Brain microvascular endothelial cell (primary cell): ENCODE measurements around the gene YY2.
"Not testable (repeated sequence)": the region's sequence is repeated elsewhere in the genome, so short reads cannot be mapped to it uniquely, and the experiment has no call there.

ENCODE experiments used
- DNase-seq: peaks from one replicate; pipeline ENCODE4 v3.0.0-alpha.2; 2020
- H3K27ac ChIP-seq: fragments of 250-450 bp; sonication (Bioruptor Pico); 2 replicates; pipeline ENCODE4 v1.5.1; 2020; ENCODE audit warnings: mild to moderate bottlenecking, moderate library complexity
- H3K27me3 ChIP-seq: fragments of 250-450 bp; sonication (Bioruptor Pico); replicated peaks from 2 replicates; pipeline ENCODE4 v1.5.1; 2020; ENCODE audit warnings: mild to moderate bottlenecking
- H3K36me3 ChIP-seq: fragments of 250-450 bp; sonication (Bioruptor Pico); replicated peaks from 2 replicates; pipeline ENCODE4 v1.5.1; 2020; ENCODE audit warnings: mild to moderate bottlenecking
- H3K4me3 ChIP-seq: 2 replicates; pipeline ENCODE4 v1.5.1; 2011; ENCODE audit warnings: low read depth, mild to moderate bottlenecking, control low read depth, low read length, moderate library complexity
- in situ Hi-C: cut with HindIII; loops from 2 replicates; pipeline ENCODE4 v1.10.0; 2017; ENCODE audit warnings: low sequenced_read_pairs, low pct_ligation_motif_present
- TF ChIP-seq, protein P1 (sequence below): IDR thresholded peaks from 2 replicates; pipeline ENCODE4 v1.5.1; 2011; ENCODE audit warnings: low read depth, mild to moderate bottlenecking, moderate library complexity, low read length, control low read depth, inconsistent platforms; ENCODE audit errors: missing control alignments

YY2 gene

DNA sequence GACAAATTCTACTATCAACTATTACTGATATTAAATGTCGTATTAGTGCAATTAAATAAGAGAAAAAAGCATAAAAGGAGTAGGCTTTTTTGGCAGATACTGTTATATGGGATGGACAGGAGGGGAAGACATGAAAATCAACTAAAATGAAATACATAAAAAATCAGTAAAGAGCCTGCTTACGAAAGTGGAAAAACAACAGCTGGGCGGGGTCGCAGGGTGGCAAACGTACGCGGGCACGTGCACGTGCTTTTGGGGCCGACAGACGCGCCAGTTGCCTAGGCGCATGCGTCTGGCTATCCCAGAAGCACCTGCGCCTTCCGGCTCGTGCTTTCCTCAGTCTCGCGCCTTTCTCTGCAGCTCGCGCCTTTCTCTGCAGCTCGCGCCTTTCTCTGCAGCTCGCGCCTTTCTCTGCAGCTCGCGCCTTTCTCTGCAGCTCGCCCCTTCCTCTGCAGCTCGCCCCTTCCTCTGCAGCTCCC is at the start of gene YY2:
Gene YY2 (plus strand): TSS at position 51 of the 479 bp plus-strand sequence. CDS start 498 bp downstream, outside the sequence.
- TF ChIP-seq, protein P1, sequence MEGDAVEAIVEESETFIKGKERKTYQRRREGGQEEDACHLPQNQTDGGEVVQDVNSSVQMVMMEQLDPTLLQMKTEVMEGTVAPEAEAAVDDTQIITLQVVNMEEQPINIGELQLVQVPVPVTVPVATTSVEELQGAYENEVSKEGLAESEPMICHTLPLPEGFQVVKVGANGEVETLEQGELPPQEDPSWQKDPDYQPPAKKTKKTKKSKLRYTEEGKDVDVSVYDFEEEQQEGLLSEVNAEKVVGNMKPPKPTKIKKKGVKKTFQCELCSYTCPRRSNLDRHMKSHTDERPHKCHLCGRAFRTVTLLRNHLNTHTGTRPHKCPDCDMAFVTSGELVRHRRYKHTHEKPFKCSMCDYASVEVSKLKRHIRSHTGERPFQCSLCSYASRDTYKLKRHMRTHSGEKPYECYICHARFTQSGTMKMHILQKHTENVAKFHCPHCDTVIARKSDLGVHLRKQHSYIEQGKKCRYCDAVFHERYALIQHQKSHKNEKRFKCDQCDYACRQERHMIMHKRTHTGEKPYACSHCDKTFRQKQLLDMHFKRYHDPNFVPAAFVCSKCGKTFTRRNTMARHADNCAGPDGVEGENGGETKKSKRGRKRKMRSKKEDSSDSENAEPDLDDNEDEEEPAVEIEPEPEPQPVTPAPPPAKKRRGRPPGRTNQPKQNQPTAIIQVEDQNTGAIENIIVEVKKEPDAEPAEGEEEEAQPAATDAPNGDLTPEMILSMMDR, result no peak
- H3K27ac ChIP-seq, result no peak within 1 kb of the TSS
- no peak for DNase-seq
- no peak within 1 kb of the TSS for H3K4me3 ChIP-seq
- H3K27me3 ChIP-seq, result no peaks in the 10 kb centered on the region
- no peaks in the 10 kb centered on the region for H3K36me3 ChIP-seq
- in situ Hi-C loops, result no loop called here

DNA sequence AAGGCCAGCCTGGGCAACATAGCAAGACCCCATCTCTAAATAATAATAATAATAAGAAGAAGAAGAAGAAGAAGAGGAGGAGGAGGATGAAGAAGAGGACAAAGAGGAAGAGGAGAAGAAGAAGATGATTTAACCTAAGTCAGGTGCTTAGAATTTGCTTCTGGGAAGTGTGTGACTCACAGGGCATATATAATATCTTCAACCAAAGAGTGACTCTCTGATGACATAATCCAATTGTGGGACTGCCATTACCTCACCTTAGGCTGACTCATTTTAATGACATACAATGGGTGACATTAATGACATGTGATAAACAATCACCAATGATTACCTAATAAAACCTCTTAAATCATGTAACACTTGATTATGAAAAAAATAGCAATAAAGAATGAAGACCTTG is 49.1 kb upstream of the YY2 start:
- TF ChIP-seq, protein P1, result no peak
- no peak for DNase-seq
- H3K27ac ChIP-seq, result no peak overlapping the region
- no peaks in the 10 kb centered on the region for H3K36me3 ChIP-seq
- H3K4me3 ChIP-seq, result no peak overlapping the region
- H3K27me3 ChIP-seq, result no peaks in the 10 kb centered on the region
- in situ Hi-C loops, result no loop called here

DNA sequence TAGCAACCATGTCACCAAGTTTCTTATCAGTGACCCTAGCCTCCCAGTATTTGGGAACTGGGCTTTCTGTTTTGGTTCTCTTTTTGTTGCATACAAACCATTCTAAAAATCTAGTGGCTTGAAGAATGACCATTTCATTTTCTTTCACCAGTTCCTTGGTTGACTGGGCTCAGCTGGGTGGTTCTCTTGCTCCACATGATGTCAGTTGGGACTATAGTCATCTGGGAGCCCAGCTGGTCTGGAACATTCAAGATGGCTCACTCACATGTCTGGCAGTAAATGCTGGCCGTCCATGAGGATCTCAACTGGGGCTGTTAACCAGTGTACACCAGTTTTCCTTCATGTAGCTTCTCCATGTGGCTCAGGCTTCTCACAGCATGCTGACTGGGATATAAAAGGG is 44.0 kb upstream of the YY2 start:
- Histone ChIP-seq H3K27ac (no peak overlapping the region), H3K27me3 (no peaks in the 10 kb centered on the region), H3K36me3 (no peaks in the 10 kb centered on the region), H3K4me3 (no peak overlapping the region)
- DNase-seq, result no peak
- in situ Hi-C loops, result no loop called here
- TF ChIP-seq, protein P1, result no peak

DNA sequence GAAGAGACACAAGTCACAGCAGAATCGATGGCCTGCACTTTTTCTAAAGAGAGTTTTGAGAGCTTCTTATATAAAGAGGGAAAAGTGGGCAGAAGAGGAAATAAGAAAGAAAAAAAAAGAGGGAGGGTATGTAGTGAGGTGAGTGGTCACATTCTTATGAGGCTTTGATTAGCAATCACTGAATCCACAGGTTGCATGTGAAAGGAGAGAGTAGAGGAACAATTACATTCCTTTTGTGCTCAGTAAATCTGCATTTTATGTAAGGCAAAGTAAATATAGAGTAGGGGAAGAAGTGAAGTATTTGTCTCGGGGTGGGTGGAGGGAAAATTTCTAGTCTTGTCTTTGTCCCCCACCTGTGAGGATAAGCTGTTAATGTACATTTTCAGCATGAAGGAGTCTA is 43.2 kb upstream of the YY2 start:
- in situ Hi-C loops, result no loop called here
- DNase-seq, result no peak
- H3K36me3 ChIP-seq, result no peaks in the 10 kb centered on the region
- H3K27me3 ChIP-seq, result no peaks in the 10 kb centered on the region
- TF ChIP-seq, protein P1, result no peak
- no peak overlapping the region for H3K4me3 ChIP-seq
- no peak overlapping the region for H3K27ac ChIP-seq

DNA sequence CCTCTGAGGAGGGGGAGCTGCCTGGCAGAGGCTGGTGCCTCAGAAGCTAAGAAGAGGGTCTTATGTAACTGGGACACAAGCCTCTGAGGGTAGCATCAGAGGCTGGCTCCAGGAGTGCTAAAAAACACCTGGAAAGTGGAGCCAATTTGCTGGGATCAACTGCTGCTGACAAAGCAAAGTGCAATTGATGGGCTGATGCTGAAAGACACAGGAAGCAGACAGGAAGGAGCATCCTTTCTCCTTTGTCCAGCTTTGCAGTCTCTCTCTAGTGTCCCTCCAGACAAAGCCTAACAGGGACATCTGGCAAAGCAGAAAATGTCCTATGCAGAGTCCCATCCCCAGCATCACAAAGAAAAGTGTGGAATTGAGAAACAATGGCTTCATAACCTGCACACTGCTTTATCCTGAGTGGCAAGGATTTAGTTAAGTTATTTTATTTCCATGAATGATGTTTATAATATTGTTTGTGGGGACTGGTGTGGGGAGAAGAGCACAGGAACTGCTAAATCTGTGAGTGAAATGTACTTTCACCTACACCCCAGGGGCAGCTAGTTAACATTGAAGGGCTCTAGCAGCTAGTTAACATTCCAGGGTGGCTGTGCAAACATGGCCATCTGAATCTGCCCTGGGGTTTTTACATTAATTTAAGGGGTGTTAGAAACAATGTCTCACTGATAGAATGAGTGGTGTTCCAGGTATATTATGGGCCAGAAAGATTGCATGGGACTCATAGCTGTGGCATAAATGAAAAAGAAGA is 42.0 kb upstream of the YY2 start:
- H3K27ac ChIP-seq, result no peak overlapping the region
- no peaks in the 10 kb centered on the region for H3K27me3 ChIP-seq
- H3K4me3 ChIP-seq, result no peak overlapping the region
- TF ChIP-seq, protein P1, result no peak
- no peak for DNase-seq
- in situ Hi-C loops, result no loop called here
- H3K36me3 ChIP-seq, result no peaks in the 10 kb centered on the region

DNA sequence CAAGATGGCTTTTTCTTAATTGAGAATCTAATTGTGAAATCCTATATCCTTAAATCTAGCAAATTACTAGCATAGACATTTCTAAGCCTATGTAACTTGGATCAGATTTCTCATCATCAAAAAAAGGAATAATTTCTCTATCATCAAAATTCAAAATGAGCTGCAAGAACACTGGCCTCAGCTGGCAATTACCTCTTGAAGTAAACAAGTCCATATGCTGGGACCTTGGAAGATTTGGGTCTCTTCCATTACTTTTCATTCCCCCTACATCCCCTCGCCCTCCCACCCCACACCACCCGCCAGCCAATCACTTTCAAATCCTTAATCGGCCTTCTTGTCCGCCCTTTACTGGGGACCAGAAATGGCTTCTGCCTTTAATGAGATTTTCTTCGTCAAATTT is 39.7 kb upstream of the YY2 start:
- Histone ChIP-seq H3K27me3 (no peaks in the 10 kb centered on the region), H3K4me3 (no peak overlapping the region), H3K27ac (no peak overlapping the region), H3K36me3 (no peaks in the 10 kb centered on the region)
- no peak for DNase-seq
- in situ Hi-C loops, result no loop called here
- TF ChIP-seq, protein P1, result no peak

DNA sequence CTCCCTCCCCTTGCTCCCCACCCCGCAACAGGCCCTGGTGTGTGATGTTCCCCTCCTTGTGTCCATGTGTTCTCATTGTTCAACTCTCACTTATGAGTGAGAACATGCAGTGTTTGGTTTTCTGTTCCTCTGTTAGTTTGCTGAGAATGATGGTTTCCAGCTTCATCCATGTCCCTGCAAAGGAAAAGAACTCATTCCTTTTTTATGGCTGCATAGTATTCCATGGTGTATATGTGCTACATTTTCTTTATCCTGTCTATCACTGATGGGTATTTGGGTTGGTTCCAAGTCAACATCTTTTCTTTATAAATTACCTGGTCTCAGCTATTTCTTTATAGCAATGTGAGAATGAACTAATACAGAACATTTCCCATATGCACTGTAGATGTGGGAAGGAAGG is 35.6 kb upstream of the YY2 start:
- in situ Hi-C loops, H3K27me3 ChIP-seq, H3K4me3 ChIP-seq, H3K27ac ChIP-seq, DNase-seq, H3K36me3 ChIP-seq: not testable (repeated sequence)
